PC-9 (cell line): ENCODE data around the gene FCF1. TPM values are rescaled to one million over a fixed set of nuclear protein-coding genes. Genes with fewer than 3 reads are reported as not detected.

ENCODE experiments used
- BruUV-seq: library from RNA; stranded (reverse); fragments of 400-500 nt; replicated peaks from 2 replicates; lab custom pipeline; 2021; lab: Mats Ljungman, UMichigan
- CTCF ChIA-PET: fragments of 300-600 bp; sonication (Branson Sonifier 250); formaldehyde crosslinking; loops from one replicate; lab custom pipeline; 2022; ENCODE audit warnings: antibody characterized with exemption; lab: Charles Lee
- POLR2A ChIA-PET: fragments of 300-600 bp; sonication (Branson Sonifier 250); formaldehyde crosslinking; loops from one replicate; lab custom pipeline; 2022; ENCODE audit warnings: antibody characterized with exemption; ENCODE audit not compliant: unreplicated experiment; lab: Charles Lee
- DNase-seq, 2 experiments: peaks; one replicate each; pipeline versions ENCODE4 v3.0.0 to v3.0.0-alpha.2; 2015 to 2022; ENCODE audit warnings: mixed read lengths in 1 of 2
- H2AFZ ChIP-seq: fragments of 200-600 bp; sonication (generic); 2 replicates; pipeline ENCODE4 v1.8.1; 2017; ENCODE audit warnings: antibody characterized with exemption
- H3F3A ChIP-seq: fragments of 200-600 bp; sonication (generic); 2 replicates; pipeline ENCODE4 v1.8.1; 2017; ENCODE audit warnings: antibody characterized with exemption, mild to moderate bottlenecking, low read depth; ENCODE audit not compliant: insufficient read depth
- H3K27ac ChIP-seq: fragments of 200-600 bp; sonication (generic); 2 replicates; pipeline ENCODE4 v1.6.1; 2016; ENCODE audit warnings: mixed run types
- H3K27me3 ChIP-seq: fragments of 200-600 bp; sonication (generic); 2 replicates; pipeline ENCODE4 v1.6.1; 2016; ENCODE audit warnings: low read depth, mixed run types; ENCODE audit not compliant: insufficient read depth
- H3K36me3 ChIP-seq: fragments of 200-600 bp; sonication (generic); 2 replicates; pipeline ENCODE4 v1.6.1; 2016; ENCODE audit warnings: low read depth, mixed run types
- H3K4me1 ChIP-seq: fragments of 200-600 bp; sonication (generic); replicated peaks from 2 replicates; pipeline ENCODE4 v1.6.1; 2016; ENCODE audit warnings: mixed run types; ENCODE audit not compliant: insufficient read depth
- H3K4me2 ChIP-seq: fragments of 200-600 bp; sonication (generic); 2 replicates; pipeline ENCODE4 v1.6.1; 2017; ENCODE audit warnings: mixed run types
- H3K4me3 ChIP-seq: fragments of 200-600 bp; sonication (generic); 2 replicates; pipeline ENCODE4 v1.6.1; 2016; ENCODE audit warnings: mixed run types
- H3K79me2 ChIP-seq: fragments of 200-600 bp; sonication (generic); 2 replicates; pipeline ENCODE4 v1.6.1; 2017; ENCODE audit warnings: low read depth, mixed run types
- H3K9me2 ChIP-seq: fragments of 200-600 bp; sonication (generic); 2 replicates; pipeline ENCODE4 v1.8.1; 2017; ENCODE audit warnings: mild to moderate bottlenecking; ENCODE audit not compliant: insufficient read depth
- H3K9me3 ChIP-seq: fragments of 200-600 bp; sonication (generic); 2 replicates; pipeline ENCODE4 v1.8.1; 2016; ENCODE audit warnings: low read depth; ENCODE audit not compliant: insufficient read depth
- H4K20me1 ChIP-seq: fragments of 200-600 bp; sonication (generic); 2 replicates; pipeline ENCODE4 v1.8.1; 2017; ENCODE audit not compliant: insufficient read depth
- EZH2 ChIP-seq: fragments of 200-600 bp; sonication (generic); IDR thresholded peaks from 2 replicates; pipeline ENCODE4 v1.8.0; 2017; ENCODE audit warnings: antibody characterized with exemption, low read depth
- intact Hi-C: fragments of 100-400 bp; cut with micrococcal nuclease; formaldehyde crosslinking; loops from one replicate; pipeline ENCODE4 v1.10.0; 2022; ENCODE audit not compliant: unreplicated experiment
- total RNA-seq: library from RNA; stranded (reverse); gene quantifications from 2 replicates; pipeline ENCODE4 v1.2.3, GENCODE V29; 2021
- TF ChIP-seq, protein P1 (sequence below): fragments of 200-600 bp; sonication (generic); conservative IDR thresholded peaks from 2 replicates; pipeline ENCODE4 v1.6.1; 2017; ENCODE audit warnings: mixed run types, antibody characterized with exemption, mild to moderate bottlenecking, moderate library complexity

The FCF1 gene
- total RNA-seq, 1 experiment from 2014 or later: 191 TPM

DNA sequence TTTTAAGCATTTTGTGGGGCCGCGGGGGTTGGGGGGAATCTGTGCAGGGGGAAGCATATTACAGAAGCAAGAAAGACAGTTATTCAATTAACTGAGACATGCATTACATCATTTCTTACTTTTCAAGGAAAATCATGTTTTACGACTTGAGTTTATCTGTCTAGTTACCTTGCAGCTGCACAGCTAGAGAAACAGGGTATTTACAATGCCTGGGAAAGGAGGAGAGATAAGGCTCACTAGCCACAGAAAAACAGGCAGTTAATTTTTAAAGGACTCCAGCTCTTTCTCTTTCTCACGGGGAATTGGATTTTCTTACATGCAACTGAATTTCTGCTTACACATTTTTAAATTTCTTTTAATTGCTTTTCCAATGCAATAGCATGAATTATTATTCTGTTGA, 22.2 kb downstream of the FCF1 start:
- H2AFZ ChIP-seq: no peak overlapping the region
- TF ChIP-seq EZH2: no peak
- TF ChIP-seq, protein P1, sequence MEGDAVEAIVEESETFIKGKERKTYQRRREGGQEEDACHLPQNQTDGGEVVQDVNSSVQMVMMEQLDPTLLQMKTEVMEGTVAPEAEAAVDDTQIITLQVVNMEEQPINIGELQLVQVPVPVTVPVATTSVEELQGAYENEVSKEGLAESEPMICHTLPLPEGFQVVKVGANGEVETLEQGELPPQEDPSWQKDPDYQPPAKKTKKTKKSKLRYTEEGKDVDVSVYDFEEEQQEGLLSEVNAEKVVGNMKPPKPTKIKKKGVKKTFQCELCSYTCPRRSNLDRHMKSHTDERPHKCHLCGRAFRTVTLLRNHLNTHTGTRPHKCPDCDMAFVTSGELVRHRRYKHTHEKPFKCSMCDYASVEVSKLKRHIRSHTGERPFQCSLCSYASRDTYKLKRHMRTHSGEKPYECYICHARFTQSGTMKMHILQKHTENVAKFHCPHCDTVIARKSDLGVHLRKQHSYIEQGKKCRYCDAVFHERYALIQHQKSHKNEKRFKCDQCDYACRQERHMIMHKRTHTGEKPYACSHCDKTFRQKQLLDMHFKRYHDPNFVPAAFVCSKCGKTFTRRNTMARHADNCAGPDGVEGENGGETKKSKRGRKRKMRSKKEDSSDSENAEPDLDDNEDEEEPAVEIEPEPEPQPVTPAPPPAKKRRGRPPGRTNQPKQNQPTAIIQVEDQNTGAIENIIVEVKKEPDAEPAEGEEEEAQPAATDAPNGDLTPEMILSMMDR: no peak
- peaks cover 4% of the 10 kb centered on the region; the same call in 1 of the 2 replicates for H4K20me1 ChIP-seq
- no peaks in the 10 kb centered on the region for H3K27me3 ChIP-seq
- ChIA-PET POLR2A (no interaction called here), CTCF (interaction anchor here (0.7 kb wide), 2 partner anchors 38 to 47 kb away, joined by 3 to 5 read pairs; no protein-coding TSS in a partner anchor)
- peaks cover 19% of the 10 kb centered on the region for H3F3A ChIP-seq
- H3K4me2 ChIP-seq: no peak overlapping the region
- H3K4me1 ChIP-seq: no peaks in the 10 kb centered on the region
- no peak overlapping the region for H3K27ac ChIP-seq
- no peaks in the 10 kb centered on the region for H3K9me3 ChIP-seq
- BruUV-seq: no TSS peak
- intact Hi-C loops: no loop called here
- H3K9me2 ChIP-seq: no peaks in the 10 kb centered on the region
- no peaks in the 10 kb centered on the region for H3K79me2 ChIP-seq
- peaks cover 58% of the 10 kb centered on the region for H3K36me3 ChIP-seq
- no peak for DNase-seq
- H3K4me3 ChIP-seq: no peak overlapping the region

DNA sequence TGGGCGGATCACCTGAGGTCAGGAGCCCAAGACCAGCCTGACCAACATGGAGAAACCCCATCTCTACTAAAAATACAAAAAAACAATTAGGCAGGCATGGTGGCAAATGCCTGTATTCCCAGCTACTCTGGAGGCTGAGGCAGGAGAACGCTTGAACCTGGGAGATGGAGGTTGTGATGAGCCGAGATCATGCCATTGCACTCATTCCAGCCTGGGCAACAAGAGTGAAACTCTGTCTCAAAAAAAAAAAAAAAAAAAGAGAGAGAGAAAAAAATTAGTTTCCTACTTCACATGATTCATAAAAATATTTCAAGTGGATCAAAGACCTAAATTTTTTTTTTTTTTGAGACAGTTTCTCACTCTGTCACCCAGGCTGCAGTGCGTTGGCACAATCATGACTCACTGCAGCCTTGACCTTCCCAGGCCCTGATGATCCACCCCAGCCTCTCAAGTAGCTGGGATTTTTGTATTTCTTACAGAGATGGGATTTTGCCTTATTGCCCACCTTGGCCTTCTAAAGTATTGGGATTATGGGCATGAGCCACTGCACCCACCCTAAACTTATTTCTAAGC, 24.9 kb downstream of the FCF1 start:
- Histone ChIP-seq H3K4me3 (no peak overlapping the region), H3K27ac (peak overlapping the region; percentile 33; the same call in 1 of the 2 replicates), H3K9me2 (no peaks in the 10 kb centered on the region), H3K27me3 (no peaks in the 10 kb centered on the region), H3F3A (peaks cover 14% of the 10 kb centered on the region), H3K9me3 (no peaks in the 10 kb centered on the region), H3K4me1 (no peaks in the 10 kb centered on the region), H4K20me1 (no peaks in the 10 kb centered on the region), H2AFZ (no peak overlapping the region), H3K36me3 (peaks cover 42% of the 10 kb centered on the region), H3K4me2 (no peak overlapping the region), H3K79me2 (no peaks in the 10 kb centered on the region)
- POLR2A ChIA-PET: no interaction called here
- intact Hi-C loops: no loop called here
- CTCF ChIA-PET: no interaction called here
- TF ChIP-seq EZH2: no peak
- TF ChIP-seq, protein P1: no peak
- peak in 1 of 2 experiments; percentile 62 for DNase-seq
- BruUV-seq: no TSS peak

GRCh38 chr14:74739293-74740030, 26.5 kb downstream of the FCF1 start:
- Histone ChIP-seq H3K27me3 (no peaks in the 10 kb centered on the region), H3K4me3 (no peak overlapping the region), H2AFZ (no peak overlapping the region), H3K27ac (no peak overlapping the region), H3K36me3 (peaks cover 31% of the 10 kb centered on the region), H3K4me2 (no peak overlapping the region), H3K9me2 (no peaks in the 10 kb centered on the region), H3F3A (peaks cover 14% of the 10 kb centered on the region), H3K79me2 (no peaks in the 10 kb centered on the region), H3K9me3 (no peaks in the 10 kb centered on the region), H3K4me1 (no peaks in the 10 kb centered on the region), H4K20me1 (no peaks in the 10 kb centered on the region)
- no peak for DNase-seq
- CTCF ChIA-PET: interaction anchor here (1.0 kb wide), 1 partner anchor 128 kb away, joined by 3 read pairs; the partner anchor contains the start of gene LTBP2
- TF ChIP-seq, protein P1: no peak
- TF ChIP-seq EZH2: no peak
- POLR2A ChIA-PET: interaction anchor here (0.6 kb wide), 2 partner anchors 14 to 52 kb away, joined by 3 to 31 read pairs; no protein-coding TSS in a partner anchor
- BruUV-seq: no TSS peak
- intact Hi-C loops: no loop called here
